Measurements from ENCODE around the gene TMEM119. TPM values are rescaled to one million over a fixed set of nuclear protein-coding genes. Genes with fewer than 3 reads are reported as not detected.

TMEM119 gene
- total RNA-seq, 1 experiment from 2014 or later = not detected

DNA sequence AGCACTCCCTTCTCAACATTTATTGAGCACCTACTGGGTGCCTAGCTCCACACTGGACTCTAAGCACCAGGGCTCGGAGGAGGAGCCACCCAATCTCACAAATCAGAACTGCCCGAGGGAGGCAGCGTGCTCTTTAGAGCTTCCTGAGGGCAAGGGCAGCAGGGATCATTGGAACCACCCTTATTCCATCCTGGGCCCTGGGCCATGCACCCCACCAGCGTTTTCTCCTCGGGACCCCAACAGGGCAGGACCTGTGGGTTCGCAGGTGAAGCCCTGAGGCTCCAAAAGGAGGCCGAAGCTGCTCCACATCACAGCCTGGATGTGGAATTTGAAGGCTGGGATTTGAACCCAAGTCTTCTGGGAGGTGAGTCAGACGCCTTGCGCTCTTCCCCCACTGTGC is 15.4 kb downstream of the TMEM119 start:
- no peaks in the 10 kb centered on the region for H3K4me1 ChIP-seq (ENCODE audit: control insufficient read depth, insufficient read depth, low read length)
- no TSS peak for BruUV-seq (replicated peaks)
- H3K4me3 ChIP-seq (ENCODE audit: low read depth in 2 of 2, low read length in 2 of 2) = no peak overlapping the region
- no peaks in the 10 kb centered on the region for H3K9me3 ChIP-seq (ENCODE audit: control insufficient read depth, insufficient read depth, low read depth, low read length)
- H3K27me3 ChIP-seq (ENCODE audit: control insufficient read depth, insufficient read depth, low read length) = no peaks in the 10 kb centered on the region
- no peak for DNase-seq (ENCODE audit: low read depth, low spot score)
- no peak overlapping the region for H3K27ac ChIP-seq (ENCODE audit: low read length)
- in situ Hi-C loops (cut with HindIII; ENCODE audit: low pct_unique_long_range_greater_than_20kb, low sequenced_read_pairs) (no loop called here), intact Hi-C loops (cut with micrococcal nuclease; ENCODE audit: unreplicated experiment) (no loop called here)
- H3K36me3 ChIP-seq (ENCODE audit: control insufficient read depth, insufficient read depth, low read length) = no peaks in the 10 kb centered on the region
- ChIA-PET POLR2A (no interaction called here), CTCF (no interaction called here)
- no peak for ATAC-seq
- TF ChIP-seq POLR2AphosphoS5 (IDR thresholded peaks at IDR 0.05; ENCODE audit: low read depth, low read length) (no peak), TCF7L2 (IDR thresholded peaks at IDR 0.05; ENCODE audit: low read depth, low read length) (no peak), SIN3A (IDR thresholded peaks at IDR 0.05; ENCODE audit: borderline replicate concordance, insufficient read depth, low read depth, low read length) (no peak)
- TF ChIP-seq, protein P1, sequence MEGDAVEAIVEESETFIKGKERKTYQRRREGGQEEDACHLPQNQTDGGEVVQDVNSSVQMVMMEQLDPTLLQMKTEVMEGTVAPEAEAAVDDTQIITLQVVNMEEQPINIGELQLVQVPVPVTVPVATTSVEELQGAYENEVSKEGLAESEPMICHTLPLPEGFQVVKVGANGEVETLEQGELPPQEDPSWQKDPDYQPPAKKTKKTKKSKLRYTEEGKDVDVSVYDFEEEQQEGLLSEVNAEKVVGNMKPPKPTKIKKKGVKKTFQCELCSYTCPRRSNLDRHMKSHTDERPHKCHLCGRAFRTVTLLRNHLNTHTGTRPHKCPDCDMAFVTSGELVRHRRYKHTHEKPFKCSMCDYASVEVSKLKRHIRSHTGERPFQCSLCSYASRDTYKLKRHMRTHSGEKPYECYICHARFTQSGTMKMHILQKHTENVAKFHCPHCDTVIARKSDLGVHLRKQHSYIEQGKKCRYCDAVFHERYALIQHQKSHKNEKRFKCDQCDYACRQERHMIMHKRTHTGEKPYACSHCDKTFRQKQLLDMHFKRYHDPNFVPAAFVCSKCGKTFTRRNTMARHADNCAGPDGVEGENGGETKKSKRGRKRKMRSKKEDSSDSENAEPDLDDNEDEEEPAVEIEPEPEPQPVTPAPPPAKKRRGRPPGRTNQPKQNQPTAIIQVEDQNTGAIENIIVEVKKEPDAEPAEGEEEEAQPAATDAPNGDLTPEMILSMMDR (IDR thresholded peaks at IDR 0.05) = no peak
- TF ChIP-seq, protein P2, sequence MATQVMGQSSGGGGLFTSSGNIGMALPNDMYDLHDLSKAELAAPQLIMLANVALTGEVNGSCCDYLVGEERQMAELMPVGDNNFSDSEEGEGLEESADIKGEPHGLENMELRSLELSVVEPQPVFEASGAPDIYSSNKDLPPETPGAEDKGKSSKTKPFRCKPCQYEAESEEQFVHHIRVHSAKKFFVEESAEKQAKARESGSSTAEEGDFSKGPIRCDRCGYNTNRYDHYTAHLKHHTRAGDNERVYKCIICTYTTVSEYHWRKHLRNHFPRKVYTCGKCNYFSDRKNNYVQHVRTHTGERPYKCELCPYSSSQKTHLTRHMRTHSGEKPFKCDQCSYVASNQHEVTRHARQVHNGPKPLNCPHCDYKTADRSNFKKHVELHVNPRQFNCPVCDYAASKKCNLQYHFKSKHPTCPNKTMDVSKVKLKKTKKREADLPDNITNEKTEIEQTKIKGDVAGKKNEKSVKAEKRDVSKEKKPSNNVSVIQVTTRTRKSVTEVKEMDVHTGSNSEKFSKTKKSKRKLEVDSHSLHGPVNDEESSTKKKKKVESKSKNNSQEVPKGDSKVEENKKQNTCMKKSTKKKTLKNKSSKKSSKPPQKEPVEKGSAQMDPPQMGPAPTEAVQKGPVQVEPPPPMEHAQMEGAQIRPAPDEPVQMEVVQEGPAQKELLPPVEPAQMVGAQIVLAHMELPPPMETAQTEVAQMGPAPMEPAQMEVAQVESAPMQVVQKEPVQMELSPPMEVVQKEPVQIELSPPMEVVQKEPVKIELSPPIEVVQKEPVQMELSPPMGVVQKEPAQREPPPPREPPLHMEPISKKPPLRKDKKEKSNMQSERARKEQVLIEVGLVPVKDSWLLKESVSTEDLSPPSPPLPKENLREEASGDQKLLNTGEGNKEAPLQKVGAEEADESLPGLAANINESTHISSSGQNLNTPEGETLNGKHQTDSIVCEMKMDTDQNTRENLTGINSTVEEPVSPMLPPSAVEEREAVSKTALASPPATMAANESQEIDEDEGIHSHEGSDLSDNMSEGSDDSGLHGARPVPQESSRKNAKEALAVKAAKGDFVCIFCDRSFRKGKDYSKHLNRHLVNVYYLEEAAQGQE (IDR thresholded peaks at IDR 0.05; ENCODE audit: insufficient read depth in 1 of 2, low read depth in 2 of 2, low read length in 1 of 2) = no peak

DNA sequence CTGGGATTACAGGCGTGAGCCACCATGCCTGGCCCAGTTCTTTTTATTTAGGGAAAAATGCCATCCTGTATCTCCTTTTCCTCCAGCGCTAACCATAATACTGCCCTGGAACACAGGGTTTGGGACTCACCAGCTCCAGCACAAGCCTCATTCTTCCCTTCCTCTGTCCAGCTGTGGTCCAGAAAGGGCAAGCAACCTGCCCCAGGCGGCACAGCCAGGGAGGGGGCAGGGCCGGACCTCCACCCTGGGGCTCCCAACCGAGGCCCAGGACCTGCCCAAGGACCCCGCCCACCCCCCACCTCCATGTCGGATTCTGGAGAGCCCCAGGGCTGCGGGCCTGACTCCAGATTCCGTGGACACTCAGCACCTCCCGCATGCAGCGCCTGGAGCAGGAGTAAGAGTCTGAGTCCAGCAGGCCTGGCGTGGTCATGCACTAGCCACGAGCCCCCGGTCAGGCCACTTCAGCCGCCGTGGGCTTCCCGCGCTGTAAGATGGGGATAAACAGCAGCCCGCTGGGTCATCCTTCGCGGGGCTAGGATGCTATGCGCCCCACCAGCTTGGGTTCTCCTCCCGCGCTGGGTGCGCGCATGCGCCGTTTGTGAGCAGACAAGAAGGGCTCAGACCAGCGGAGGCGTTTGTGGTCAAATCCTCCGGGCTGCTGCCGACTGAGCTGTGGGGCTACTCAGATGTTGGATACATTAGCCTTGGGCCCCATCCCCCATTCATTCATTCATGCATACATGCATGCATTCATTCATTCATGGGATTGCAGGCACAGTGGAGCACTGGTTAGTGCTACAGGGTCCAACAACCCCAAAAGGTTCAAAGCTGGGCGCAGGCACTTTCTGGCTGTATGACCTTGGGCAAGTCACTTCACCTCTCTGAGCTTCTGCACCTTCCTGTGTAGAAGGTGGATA is 16.3 kb downstream of the TMEM119 start:
- Histone ChIP-seq H3K4me3 (ENCODE audit: low read depth in 2 of 2, low read length in 2 of 2) (no peak overlapping the region), H3K9me3 (ENCODE audit: control insufficient read depth, insufficient read depth, low read depth, low read length) (no peaks in the 10 kb centered on the region), H3K27ac (ENCODE audit: low read length) (no peak overlapping the region), H3K36me3 (ENCODE audit: control insufficient read depth, insufficient read depth, low read length) (no peaks in the 10 kb centered on the region), H3K4me1 (ENCODE audit: control insufficient read depth, insufficient read depth, low read length) (no peaks in the 10 kb centered on the region), H3K27me3 (ENCODE audit: control insufficient read depth, insufficient read depth, low read length) (no peaks in the 10 kb centered on the region)
- ATAC-seq (no peak), DNase-seq (ENCODE audit: low read depth, low spot score) (no peak)
- POLR2A ChIA-PET = no interaction called here
- TF ChIP-seq, protein P2 (IDR thresholded peaks at IDR 0.05; ENCODE audit: insufficient read depth in 1 of 2, low read depth in 2 of 2, low read length in 1 of 2) = no peak
- no peak for TF ChIP-seq SIN3A (IDR thresholded peaks at IDR 0.05; ENCODE audit: borderline replicate concordance, insufficient read depth, low read depth, low read length)
- TF ChIP-seq, protein P1 (IDR thresholded peaks at IDR 0.05) = no peak
- CTCF ChIA-PET = interaction anchor here (0.7 to 0.9 kb wide), 2 partner anchors 36 to 592 kb away, joined by 4 to 7 read pairs; no protein-coding TSS in a partner anchor
- in situ Hi-C loops (cut with HindIII; ENCODE audit: low pct_unique_long_range_greater_than_20kb, low sequenced_read_pairs) = no loop called here
- BruUV-seq (replicated peaks) = no TSS peak
- intact Hi-C loops (cut with micrococcal nuclease; ENCODE audit: unreplicated experiment) = no loop called here

Measured in Panc1 (cell line).